OCI-LY7 (cell line): Measurements from ENCODE around the gene RETREG2.

Source experiments
- EZH2phosphoT487 ChIP-seq: fragments of 200-600 bp; sonication (generic); IDR thresholded peaks from 2 replicates; pipeline ENCODE4 v1.6.1; 2018; ENCODE audit warnings: low read depth, borderline replicate concordance, mild to moderate bottlenecking, mixed run types, antibody characterized with exemption, low read length, moderate library complexity, mixed read lengths
- TF ChIP-seq, protein P1 (sequence below): fragments of 200-600 bp; sonication (generic); conservative IDR thresholded peaks from 2 replicates; pipeline ENCODE4 v1.5.1; 2014; ENCODE audit warnings: mild to moderate bottlenecking, antibody characterized with exemption, low read length, moderate library complexity, mixed read lengths

- TF ChIP-seq, protein P1, sequence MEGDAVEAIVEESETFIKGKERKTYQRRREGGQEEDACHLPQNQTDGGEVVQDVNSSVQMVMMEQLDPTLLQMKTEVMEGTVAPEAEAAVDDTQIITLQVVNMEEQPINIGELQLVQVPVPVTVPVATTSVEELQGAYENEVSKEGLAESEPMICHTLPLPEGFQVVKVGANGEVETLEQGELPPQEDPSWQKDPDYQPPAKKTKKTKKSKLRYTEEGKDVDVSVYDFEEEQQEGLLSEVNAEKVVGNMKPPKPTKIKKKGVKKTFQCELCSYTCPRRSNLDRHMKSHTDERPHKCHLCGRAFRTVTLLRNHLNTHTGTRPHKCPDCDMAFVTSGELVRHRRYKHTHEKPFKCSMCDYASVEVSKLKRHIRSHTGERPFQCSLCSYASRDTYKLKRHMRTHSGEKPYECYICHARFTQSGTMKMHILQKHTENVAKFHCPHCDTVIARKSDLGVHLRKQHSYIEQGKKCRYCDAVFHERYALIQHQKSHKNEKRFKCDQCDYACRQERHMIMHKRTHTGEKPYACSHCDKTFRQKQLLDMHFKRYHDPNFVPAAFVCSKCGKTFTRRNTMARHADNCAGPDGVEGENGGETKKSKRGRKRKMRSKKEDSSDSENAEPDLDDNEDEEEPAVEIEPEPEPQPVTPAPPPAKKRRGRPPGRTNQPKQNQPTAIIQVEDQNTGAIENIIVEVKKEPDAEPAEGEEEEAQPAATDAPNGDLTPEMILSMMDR = no peak
- no peak for TF ChIP-seq EZH2phosphoT487
Measured at GRCh38 chr2:219225350-219225749, 47.3 kb downstream of the RETREG2 start.
